ENCODE data around the gene GCH1. TPM values are rescaled to one million over a fixed set of nuclear protein-coding genes. Genes with fewer than 3 reads are reported as not detected.

Gene GCH1
- total RNA-seq, 2 donors from 2014 or later: 26.6 to 34.3 TPM

- DNase-seq: no peak
- ATAC-seq: peak; percentile 46
- intact Hi-C loops (cut with DNase I, micrococcal nuclease): no loop called here
These were observed 65.0 kb downstream of the GCH1 start for GRCh38 chr14:54837508-54838149.

GRCh38 chr14:54836231-54836630 lies 66.4 kb downstream of the GCH1 start:
- DNase-seq (no peak), ATAC-seq (no peak)
- intact Hi-C loops (cut with DNase I, micrococcal nuclease): no loop called here

- DNase-seq: no peak
- intact Hi-C loops (cut with DNase I, micrococcal nuclease): no loop called here
- ATAC-seq: no peak
These were observed 67.9 kb downstream of the GCH1 start for GRCh38 chr14:54834727-54835126.

- no peak for DNase-seq
- ATAC-seq: no peak
- intact Hi-C loops (cut with DNase I, micrococcal nuclease): no loop called here
These were observed 68.5 kb downstream of the GCH1 start for GRCh38 chr14:54834081-54834480.

GRCh38 chr14:54830650-54831049 lies 72.0 kb downstream of the GCH1 start:
- ATAC-seq (no peak), DNase-seq (no peak)
- intact Hi-C loops (cut with DNase I, micrococcal nuclease): no loop called here

- intact Hi-C loops (cut with DNase I, micrococcal nuclease): no loop called here
- no peak for DNase-seq
- no peak for ATAC-seq
These were observed 73.0 kb downstream of the GCH1 start for GRCh38 chr14:54829486-54830224.

GRCh38 chr14:54828037-54828436 lies 74.6 kb downstream of the GCH1 start:
- ATAC-seq: no peak
- intact Hi-C loops (cut with DNase I, micrococcal nuclease): no loop called here

GRCh38 chr14:54823757-54824549 lies 78.7 kb downstream of the GCH1 start:
- ATAC-seq (no peak), DNase-seq (no peak)
- intact Hi-C loops (cut with DNase I, micrococcal nuclease): no loop called here

More at GRCh38 chr14:54828037-54828436, 74.6 kb downstream of the GCH1 start:
- no peak for DNase-seq

GRCh38 chr14:54822685-54823084 lies 79.9 kb downstream of the GCH1 start:
- DNase-seq: no peak
- intact Hi-C loops (cut with DNase I, micrococcal nuclease): no loop called here
- ATAC-seq: no peak

- DNase-seq (peak in 1 of 2 donors; percentile 17), ATAC-seq (peak; percentile 86)
- intact Hi-C loops (cut with DNase I, micrococcal nuclease): no loop called here
These were observed 84.2 kb downstream of the GCH1 start for GRCh38 chr14:54818201-54819133.

GRCh38 chr14:54817506-54817905 lies 85.1 kb downstream of the GCH1 start:
- intact Hi-C loops (cut with DNase I, micrococcal nuclease): no loop called here
- DNase-seq (no peak), ATAC-seq (no peak)

- intact Hi-C loops (cut with DNase I, micrococcal nuclease): no loop called here
- DNase-seq (no peak), ATAC-seq (no peak)
These were observed 86.2 kb downstream of the GCH1 start for GRCh38 chr14:54816450-54816849.

- intact Hi-C loops (cut with DNase I, micrococcal nuclease): no loop called here
- DNase-seq: no peak
- ATAC-seq: no peak
These were observed 87.1 kb downstream of the GCH1 start for GRCh38 chr14:54815515-54815914.

- DNase-seq (no peak), ATAC-seq (no peak)
- intact Hi-C loops (cut with DNase I, micrococcal nuclease): no loop called here
These were observed 87.6 kb downstream of the GCH1 start for GRCh38 chr14:54815016-54815415.

GRCh38 chr14:54814076-54814475 lies 88.5 kb downstream of the GCH1 start:
- intact Hi-C loops (cut with DNase I, micrococcal nuclease): no loop called here
- ATAC-seq: no peak
- no peak for DNase-seq

GRCh38 chr14:54813081-54813480 lies 89.5 kb downstream of the GCH1 start:
- ATAC-seq: no peak
- intact Hi-C loops (cut with DNase I, micrococcal nuclease): no loop called here

GRCh38 chr14:54812617-54813016 lies 90.0 kb downstream of the GCH1 start:
- intact Hi-C loops (cut with DNase I, micrococcal nuclease): no loop called here
- DNase-seq (no peak), ATAC-seq (no peak)

More at GRCh38 chr14:54813081-54813480, 89.5 kb downstream of the GCH1 start:
- no peak for DNase-seq

- ATAC-seq (no peak), DNase-seq (no peak)
- intact Hi-C loops (cut with DNase I, micrococcal nuclease): loop anchor here (10.0 kb wide), 1 partner anchor 245 kb away; the partner anchor contains the start of gene SAMD4A (in 2 of the 2)
These were observed 92.9 kb downstream of the GCH1 start for GRCh38 chr14:54809767-54810166.
